Measurements from ENCODE around the gene RPH3AL. TPM values are rescaled to one million over a fixed set of nuclear protein-coding genes. Genes with fewer than 3 reads are reported as not detected.

Gene RPH3AL
- total and polyA plus RNA-seq, 4 experiments from 2014 or later = 1.7 to 5.9 (median 4.0) TPM

DNA sequence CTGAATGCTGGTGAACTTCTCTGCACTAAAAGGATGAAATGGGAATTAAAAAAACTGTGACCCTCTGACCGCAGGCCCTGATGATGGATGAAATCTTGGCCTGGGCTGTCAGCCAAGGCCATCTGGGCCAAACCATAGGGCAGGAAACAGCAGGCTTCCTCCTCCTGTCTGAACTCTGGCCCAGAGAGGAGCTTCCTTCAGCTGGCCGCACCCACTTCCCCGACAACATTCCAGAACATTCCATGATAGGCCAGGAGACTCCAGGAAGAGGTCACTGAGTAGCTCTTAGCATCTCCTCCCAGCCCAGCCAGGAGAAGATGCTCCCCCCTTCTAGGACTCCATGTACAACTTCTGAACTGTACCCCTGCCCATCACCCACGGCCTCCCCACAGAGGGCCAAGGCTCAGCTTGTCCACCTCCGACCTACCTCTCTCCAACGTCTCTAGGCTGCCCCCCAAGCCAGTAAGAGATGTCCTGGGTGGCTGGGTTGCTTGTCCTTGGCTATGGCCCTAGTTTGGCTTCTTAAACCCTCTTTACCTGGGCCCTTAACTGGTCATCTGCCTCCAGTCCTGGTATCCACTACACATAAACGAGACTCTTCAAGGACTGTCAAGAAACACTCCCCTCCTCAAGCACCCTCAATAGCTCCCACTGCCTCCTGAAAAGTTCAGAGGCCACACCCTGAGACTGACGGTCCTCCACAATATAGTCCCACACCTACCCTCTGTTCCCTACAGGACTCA is 1.7 kb downstream of the RPH3AL start:
- H3K4me1 Mint-ChIP-seq = peaks cover 0 to 1% (median 0%) of the 10 kb centered on the region in 4 donors
- Histone ChIP-seq H3K27ac (ENCODE audit: low read depth, low read length) (no peak overlapping the region), H3K36me3 (ENCODE audit: insufficient read depth, low read length) (no peaks in the 10 kb centered on the region), H3K9me3 (ENCODE audit: control insufficient read depth in 1 of 2, low read length in 2 of 2) (no peaks in the 10 kb centered on the region), H3K27me3 (ENCODE audit: insufficient read depth, low read length) (no peaks in the 10 kb centered on the region), H3K4me1 (ENCODE audit: insufficient read depth, low read length) (no peaks in the 10 kb centered on the region), H3K4me3 (ENCODE audit: low read length in 2 of 2) (no peak overlapping the region)
- ChIA-PET CTCF (ENCODE audit: partially characterized antibody) (no interaction called here), POLR2A (ENCODE audit: partially characterized antibody) (no interaction called here)
- no peaks in the 10 kb centered on the region for H3K36me3 Mint-ChIP-seq
- no peak for DNase-seq
- peak overlapping the region in 1 of 7 donors; percentile 49 for H3K27ac Mint-ChIP-seq
- intact Hi-C loops (cut with micrococcal nuclease) = no loop called here
- H3K4me3 Mint-ChIP-seq = peak overlapping the region in 1 of 8 donors; percentile 14
- peaks cover 0 to 2% (median 0%) of the 10 kb centered on the region in 8 donors for H3K9me3 Mint-ChIP-seq
- no peaks in the 10 kb centered on the region for H3K27me3 Mint-ChIP-seq

DNA sequence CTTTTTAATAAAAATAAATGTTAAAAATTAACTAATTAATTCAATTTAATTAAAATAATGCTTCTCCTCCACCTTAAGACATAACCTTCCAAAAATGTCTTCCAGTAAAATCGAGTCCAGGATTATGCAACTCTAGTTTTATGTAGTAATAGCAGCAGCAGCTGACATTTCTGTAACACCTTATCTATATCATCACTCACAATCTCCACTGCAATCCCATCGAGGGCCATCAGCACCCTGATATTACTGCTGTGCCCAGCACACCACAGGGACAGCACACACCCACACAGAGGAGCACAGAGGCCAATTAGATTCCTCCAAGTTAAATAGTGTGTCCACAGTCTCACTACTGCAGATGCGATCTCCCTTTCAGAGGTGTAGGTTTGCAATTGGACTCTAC is 2.9 kb downstream of the RPH3AL start:
- Histone ChIP-seq H3K4me1 (ENCODE audit: insufficient read depth, low read length) (no peaks in the 10 kb centered on the region), H3K9me3 (ENCODE audit: control insufficient read depth in 1 of 2, low read length in 2 of 2) (no peaks in the 10 kb centered on the region), H3K27ac (ENCODE audit: low read depth, low read length) (no peak overlapping the region), H3K36me3 (ENCODE audit: insufficient read depth, low read length) (no peaks in the 10 kb centered on the region), H3K4me3 (ENCODE audit: low read length in 2 of 2) (no peak overlapping the region), H3K27me3 (ENCODE audit: insufficient read depth, low read length) (no peaks in the 10 kb centered on the region)
- Mint-ChIP-seq H3K9me3 (peaks cover 0 to 2% (median 0%) of the 10 kb centered on the region in 8 donors), H3K4me3 (no peak overlapping the region), H3K27me3 (no peaks in the 10 kb centered on the region), H3K36me3 (no peaks in the 10 kb centered on the region), H3K27ac (no peak overlapping the region), H3K4me1 (peaks cover 0 to 1% (median 0%) of the 10 kb centered on the region in 4 donors)
- intact Hi-C loops (cut with micrococcal nuclease) = no loop called here
- ChIA-PET POLR2A (ENCODE audit: partially characterized antibody) (no interaction called here), CTCF (ENCODE audit: partially characterized antibody) (no interaction called here)
- DNase-seq = no peak

DNA sequence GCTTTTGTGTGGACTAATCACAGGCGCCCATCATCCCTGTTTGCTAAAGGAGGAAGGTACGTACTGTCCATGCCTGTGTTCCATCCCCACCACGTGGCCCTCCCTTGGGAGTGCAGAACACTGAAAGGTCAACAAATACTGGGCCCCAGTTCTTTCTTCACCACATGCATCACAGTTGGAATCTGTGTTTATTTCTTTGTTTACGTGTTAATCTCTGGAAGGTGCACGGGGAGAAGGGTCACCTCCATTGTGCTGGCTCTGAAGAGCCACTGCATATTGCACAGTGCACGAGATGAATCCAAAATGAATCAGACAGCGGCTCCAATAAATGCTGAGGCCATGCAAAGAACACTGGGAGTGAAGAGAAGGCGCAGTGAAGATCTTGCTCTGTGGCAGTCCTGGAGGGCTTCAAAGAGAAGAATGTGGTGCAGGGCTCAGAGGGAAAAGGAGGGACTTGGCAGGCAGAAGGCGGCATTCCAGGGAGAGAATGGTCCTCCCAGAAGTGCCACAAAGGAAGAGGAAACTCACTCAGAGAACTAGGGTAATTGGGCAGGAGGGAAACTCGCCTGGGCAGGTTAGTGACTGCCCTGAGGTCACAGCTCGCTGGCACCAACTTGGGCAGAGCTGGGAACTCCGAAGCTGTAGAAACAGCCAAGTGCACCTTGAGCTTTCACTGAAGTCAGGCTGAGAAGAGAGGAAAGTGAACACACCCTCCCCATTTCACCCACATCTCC is 3.7 kb downstream of the RPH3AL start:
- ChIA-PET POLR2A (ENCODE audit: partially characterized antibody) (no interaction called here), CTCF (ENCODE audit: partially characterized antibody) (no interaction called here)
- H3K27me3 ChIP-seq (ENCODE audit: insufficient read depth, low read length) = no peaks in the 10 kb centered on the region
- peaks cover 0 to 8% (median 0%) of the 10 kb centered on the region in 8 donors for H3K9me3 Mint-ChIP-seq
- intact Hi-C loops (cut with micrococcal nuclease) = no loop called here
- DNase-seq = no peak
- H3K9me3 ChIP-seq (ENCODE audit: control insufficient read depth in 1 of 2, low read length in 2 of 2) = no peaks in the 10 kb centered on the region
- H3K4me1 ChIP-seq (ENCODE audit: insufficient read depth, low read length) = no peaks in the 10 kb centered on the region
- H3K4me3 ChIP-seq (ENCODE audit: low read length in 2 of 2) = no peak overlapping the region
- H3K27me3 Mint-ChIP-seq = no peaks in the 10 kb centered on the region
- no peak overlapping the region for H3K27ac ChIP-seq (ENCODE audit: low read depth, low read length)
- H3K27ac Mint-ChIP-seq = no peak overlapping the region
- no peaks in the 10 kb centered on the region for H3K36me3 Mint-ChIP-seq
- no peak overlapping the region for H3K4me3 Mint-ChIP-seq
- H3K4me1 Mint-ChIP-seq = peaks cover 0 to 4% (median under 1%) of the 10 kb centered on the region in 4 donors
- H3K36me3 ChIP-seq (ENCODE audit: insufficient read depth, low read length) = no peaks in the 10 kb centered on the region

DNA sequence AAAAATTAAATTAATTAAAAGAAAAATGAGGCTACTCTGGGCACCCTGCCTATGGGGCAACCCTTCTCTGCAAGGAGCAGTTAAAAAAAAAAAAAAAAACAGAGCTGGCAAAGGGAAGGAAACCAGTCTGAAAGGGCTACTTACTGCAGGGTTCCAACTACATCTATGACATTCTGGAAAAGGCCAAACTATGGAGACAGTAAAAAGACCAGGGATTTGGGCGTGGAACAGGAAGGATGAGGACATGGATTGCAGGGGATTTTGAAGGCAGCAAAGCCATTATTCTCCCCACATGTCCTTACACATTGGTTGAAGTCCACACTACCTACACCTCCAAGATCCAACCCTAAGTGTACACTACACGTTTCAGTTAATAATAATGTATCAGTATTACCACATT is 4.6 kb downstream of the RPH3AL start:
- no peak for DNase-seq
- Histone ChIP-seq H3K27ac (ENCODE audit: low read depth, low read length) (no peak overlapping the region), H3K4me3 (ENCODE audit: low read length in 2 of 2) (no peak overlapping the region), H3K36me3 (ENCODE audit: insufficient read depth, low read length) (no peaks in the 10 kb centered on the region), H3K27me3 (ENCODE audit: insufficient read depth, low read length) (no peaks in the 10 kb centered on the region), H3K9me3 (ENCODE audit: control insufficient read depth in 1 of 2, low read length in 2 of 2) (no peaks in the 10 kb centered on the region), H3K4me1 (ENCODE audit: insufficient read depth, low read length) (no peaks in the 10 kb centered on the region)
- POLR2A ChIA-PET (ENCODE audit: partially characterized antibody) = no interaction called here
- Mint-ChIP-seq H3K27me3 (no peaks in the 10 kb centered on the region), H3K9me3 (peaks cover 0 to 9% (median 0%) of the 10 kb centered on the region in 8 donors), H3K27ac (no peak overlapping the region), H3K36me3 (no peaks in the 10 kb centered on the region), H3K4me1 (peaks cover 0 to 4% (median under 1%) of the 10 kb centered on the region in 4 donors), H3K4me3 (no peak overlapping the region)
- CTCF ChIA-PET (ENCODE audit: partially characterized antibody) = no interaction called here
- intact Hi-C loops (cut with micrococcal nuclease) = no loop called here

DNA sequence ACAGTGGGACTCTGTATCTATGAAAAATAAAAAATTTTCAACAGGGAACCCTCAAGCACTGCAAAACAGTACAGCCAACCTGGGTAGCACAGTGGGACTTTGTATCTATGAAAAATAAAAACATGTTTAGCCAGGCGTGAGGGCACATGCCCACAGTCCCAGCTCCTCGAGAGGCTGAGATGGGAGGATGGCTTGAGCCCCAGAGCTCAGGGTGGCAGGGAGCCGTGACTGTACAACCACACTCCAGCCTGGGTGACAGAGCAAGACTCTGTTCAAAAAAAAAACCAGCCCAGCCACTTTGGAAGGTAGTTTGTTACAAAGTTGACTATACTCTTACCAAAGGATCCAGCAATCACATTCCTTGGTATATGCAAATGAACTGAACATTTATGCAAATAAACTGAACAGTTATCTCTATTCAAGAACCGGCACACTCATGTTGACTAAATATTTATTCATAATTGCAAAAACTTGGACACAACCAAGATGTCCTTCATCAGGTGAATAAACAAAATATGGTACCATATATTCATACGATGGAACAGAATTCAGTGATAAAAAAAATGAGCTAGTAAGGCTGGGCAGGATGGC is 5.2 kb downstream of the RPH3AL start:
- H3K36me3 ChIP-seq (ENCODE audit: insufficient read depth, low read length) = no peaks in the 10 kb centered on the region
- CTCF ChIA-PET (ENCODE audit: partially characterized antibody) = no interaction called here
- no peaks in the 10 kb centered on the region for H3K9me3 ChIP-seq (ENCODE audit: control insufficient read depth in 1 of 2, low read length in 2 of 2)
- H3K4me1 Mint-ChIP-seq = peaks cover 0 to 4% (median under 1%) of the 10 kb centered on the region in 4 donors
- H3K27me3 Mint-ChIP-seq = no peaks in the 10 kb centered on the region
- peaks cover 0 to 9% (median 0%) of the 10 kb centered on the region in 8 donors for H3K9me3 Mint-ChIP-seq
- no peak for DNase-seq
- no peaks in the 10 kb centered on the region for H3K4me1 ChIP-seq (ENCODE audit: insufficient read depth, low read length)
- no peaks in the 10 kb centered on the region for H3K27me3 ChIP-seq (ENCODE audit: insufficient read depth, low read length)
- no peak overlapping the region for H3K27ac Mint-ChIP-seq
- H3K4me3 ChIP-seq (ENCODE audit: low read length in 2 of 2) = no peak overlapping the region
- no peak overlapping the region for H3K4me3 Mint-ChIP-seq
- POLR2A ChIA-PET (ENCODE audit: partially characterized antibody) = no interaction called here
- intact Hi-C loops (cut with micrococcal nuclease) = no loop called here
- no peaks in the 10 kb centered on the region for H3K36me3 Mint-ChIP-seq
- H3K27ac ChIP-seq (ENCODE audit: low read depth, low read length) = no peak overlapping the region

DNA sequence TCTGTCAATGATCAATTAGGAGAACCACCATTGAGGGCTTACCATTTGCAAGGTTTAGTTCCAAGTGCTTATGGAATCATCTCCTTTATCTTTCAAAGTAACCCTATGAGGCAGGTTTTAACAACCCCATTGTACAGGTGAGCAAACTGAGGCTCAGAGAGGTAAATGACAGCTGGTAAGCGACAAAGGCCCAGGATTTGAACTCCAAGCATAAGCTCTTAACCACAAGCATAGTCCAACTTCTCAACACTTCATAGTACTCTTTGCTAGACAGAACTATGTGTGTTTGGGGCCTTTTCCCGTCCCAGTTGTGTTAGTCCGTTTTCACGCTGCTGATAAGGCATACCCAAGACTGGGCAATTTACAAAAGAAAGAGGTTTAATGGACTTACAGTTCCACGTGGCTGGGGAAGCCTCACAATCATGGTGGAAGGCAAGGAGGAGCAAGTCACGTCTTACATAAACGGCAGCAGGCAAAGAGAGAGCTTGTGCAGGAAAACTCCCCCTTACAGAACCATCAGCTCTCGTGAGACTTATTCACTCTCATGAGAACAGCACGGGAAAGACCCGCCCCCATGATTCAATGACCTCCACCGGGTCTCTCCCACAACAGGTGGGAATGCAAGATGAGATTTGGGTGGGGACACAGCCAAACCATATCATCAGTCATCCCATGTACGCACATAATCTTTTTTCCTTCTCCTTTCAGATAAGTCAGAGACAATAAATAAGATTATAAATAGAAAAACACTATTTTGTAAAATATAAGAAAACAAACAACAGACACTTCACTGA is 6.4 kb downstream of the RPH3AL start:
- Mint-ChIP-seq H3K4me1 (peaks cover 0 to 4% (median under 1%) of the 10 kb centered on the region in 4 donors), H3K9me3 (peaks cover 0 to 9% (median 0%) of the 10 kb centered on the region in 8 donors), H3K4me3 (no peak overlapping the region), H3K27ac (no peak overlapping the region), H3K36me3 (no peaks in the 10 kb centered on the region), H3K27me3 (no peaks in the 10 kb centered on the region)
- Histone ChIP-seq H3K9me3 (ENCODE audit: control insufficient read depth in 1 of 2, low read length in 2 of 2) (no peaks in the 10 kb centered on the region), H3K36me3 (ENCODE audit: insufficient read depth, low read length) (no peaks in the 10 kb centered on the region), H3K27me3 (ENCODE audit: insufficient read depth, low read length) (no peaks in the 10 kb centered on the region), H3K27ac (ENCODE audit: low read depth, low read length) (no peak overlapping the region), H3K4me3 (ENCODE audit: low read length in 2 of 2) (no peak overlapping the region), H3K4me1 (ENCODE audit: insufficient read depth, low read length) (no peaks in the 10 kb centered on the region)
- ChIA-PET POLR2A (ENCODE audit: partially characterized antibody) (no interaction called here), CTCF (ENCODE audit: partially characterized antibody) (no interaction called here)
- DNase-seq = no peak
- intact Hi-C loops (cut with micrococcal nuclease) = no loop called here

DNA sequence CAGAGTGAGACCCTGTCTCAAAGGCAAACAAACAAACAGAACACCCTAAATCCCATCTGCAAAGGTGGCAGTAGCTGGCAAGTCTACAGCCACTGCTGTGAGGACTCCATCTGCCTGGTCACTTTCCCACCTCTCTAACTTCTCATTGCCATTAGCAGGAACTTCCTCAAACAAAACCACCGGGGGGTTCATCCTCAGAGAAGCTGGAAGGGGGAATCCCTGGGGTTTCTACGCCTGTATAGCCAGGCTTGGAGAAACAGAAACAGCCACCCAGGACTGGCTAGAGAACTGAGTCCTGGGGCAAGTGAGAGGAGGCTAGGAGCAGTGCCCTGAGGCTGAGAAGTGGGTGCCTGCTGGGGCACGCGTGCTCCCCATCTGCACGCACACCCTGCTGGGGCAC is 7.3 kb downstream of the RPH3AL start:
- H3K4me3 ChIP-seq (ENCODE audit: low read length in 2 of 2) = no peak overlapping the region
- H3K27ac ChIP-seq (ENCODE audit: low read depth, low read length) = no peak overlapping the region
- POLR2A ChIA-PET (ENCODE audit: partially characterized antibody) = no interaction called here
- H3K27me3 ChIP-seq (ENCODE audit: insufficient read depth, low read length) = no peaks in the 10 kb centered on the region
- Mint-ChIP-seq H3K4me3 (no peak overlapping the region), H3K27me3 (peaks cover 0 to 2% of the 10 kb centered on the region in 2 donors), H3K9me3 (peaks cover 0 to 9% (median 0%) of the 10 kb centered on the region in 8 donors), H3K27ac (no peak overlapping the region), H3K4me1 (peaks cover 0 to 5% (median under 1%) of the 10 kb centered on the region in 4 donors), H3K36me3 (no peaks in the 10 kb centered on the region)
- no peaks in the 10 kb centered on the region for H3K9me3 ChIP-seq (ENCODE audit: control insufficient read depth in 1 of 2, low read length in 2 of 2)
- no peak for DNase-seq
- CTCF ChIA-PET (ENCODE audit: partially characterized antibody) = no interaction called here
- no peaks in the 10 kb centered on the region for H3K4me1 ChIP-seq (ENCODE audit: insufficient read depth, low read length)
- no peaks in the 10 kb centered on the region for H3K36me3 ChIP-seq (ENCODE audit: insufficient read depth, low read length)
- intact Hi-C loops (cut with micrococcal nuclease) = no loop called here

Data from CD4-positive, alpha-beta memory T cell (primary cell).